Keratinocyte (primary cell): Measurements from ENCODE around the gene KCTD1. TPM values are rescaled to one million over a fixed set of nuclear protein-coding genes. Genes with fewer than 3 reads are reported as not detected.
A peak's percentile ranks its signal among the peaks of the same experiment; 100 is the strongest.

Experiments used
- DNase-seq: peaks from one replicate; pipeline ENCODE4 v3.0.0-alpha.2; 2011; ENCODE audit warnings: low read depth, missing footprints, low spot score
- FAIRE-seq: peaks from 2 replicates; lab custom pipeline; 2011; peaks lifted over from hg19 to GRCh38; lab: Jason Lieb, UNC
- H2AFZ ChIP-seq: 2 replicates; pipeline ENCODE4 v1.6.0; 2012; ENCODE audit warnings: low read length, control low read depth, inconsistent platforms; ENCODE audit not compliant: control insufficient read depth
- H3K27ac ChIP-seq: 2 replicates; pipeline ENCODE4 v1.5.1; 2011; ENCODE audit warnings: low read length; ENCODE audit not compliant: control insufficient read depth, insufficient read depth
- H3K27me3 ChIP-seq: 3 replicates; pipeline ENCODE4 v1.6.0; 2011; ENCODE audit warnings: low read length; ENCODE audit not compliant: control insufficient read depth, insufficient read depth; ENCODE audit errors: extremely low read depth
- H3K36me3 ChIP-seq, 2 experiments: 2 replicates in 1 of 2; 3 replicates in 1 of 2; pipeline ENCODE4 v1.5.1; 2011; ENCODE audit warnings: low read length in 2 of 2, mild to moderate bottlenecking in 1 of 2; ENCODE audit not compliant: control insufficient read depth in 2 of 2, insufficient read depth in 2 of 2; ENCODE audit errors: extremely low read depth in 1 of 2
- H3K4me1 ChIP-seq: 3 replicates; pipeline ENCODE4 v1.5.1; 2011; ENCODE audit warnings: low read length; ENCODE audit not compliant: control insufficient read depth, insufficient read depth; ENCODE audit errors: extremely low read depth
- H3K4me2 ChIP-seq: 3 replicates; pipeline ENCODE4 v1.6.0; 2011; ENCODE audit warnings: low read depth, low read length; ENCODE audit not compliant: control insufficient read depth, insufficient read depth; ENCODE audit errors: extremely low read depth
- H3K4me3 ChIP-seq, 3 experiments: fragments of 200-600 bp in 1 of 3; sonication (generic) in 1 of 3; 2 replicates in 2 of 3; 3 replicates in 1 of 3; pipeline ENCODE4 v1.5.1; 2011 to 2016; ENCODE audit warnings: low read length in 3 of 3, mild to moderate bottlenecking in 3 of 3, control low read depth in 2 of 3, inconsistent platforms in 1 of 3, low read depth in 1 of 3, mixed read lengths in 1 of 3, mixed run types in 1 of 3, moderate library complexity in 1 of 3; ENCODE audit not compliant: control insufficient read depth in 2 of 3, insufficient read depth in 2 of 3; ENCODE audit errors: extremely low read depth in 1 of 3
- H3K79me2 ChIP-seq: 2 replicates; pipeline ENCODE4 v1.6.0; 2012; ENCODE audit warnings: low read length; ENCODE audit not compliant: control insufficient read depth, insufficient read depth
- H3K9ac ChIP-seq: 3 replicates; pipeline ENCODE4 v1.6.0; 2011; ENCODE audit warnings: low read length; ENCODE audit not compliant: control insufficient read depth, insufficient read depth; ENCODE audit errors: extremely low read depth
- H3K9me1 ChIP-seq: 3 replicates; pipeline ENCODE4 v1.6.0; 2011; ENCODE audit warnings: low read length; ENCODE audit not compliant: control insufficient read depth, insufficient read depth; ENCODE audit errors: extremely low read depth
- H3K9me3 ChIP-seq: 2 replicates; pipeline ENCODE4 v1.5.1; 2012; ENCODE audit warnings: low read depth, low read length; ENCODE audit not compliant: control insufficient read depth
- H4K20me1 ChIP-seq: 3 replicates; pipeline ENCODE4 v1.6.0; 2011; ENCODE audit warnings: low read length; ENCODE audit not compliant: control insufficient read depth, insufficient read depth; ENCODE audit errors: extremely low read depth
- EZH2 ChIP-seq: IDR thresholded peaks from one replicate; pipeline ENCODE4 v1.6.1; 2012; ENCODE audit warnings: inconsistent platforms, mild to moderate bottlenecking, low read length, moderate library complexity
- dilution Hi-C: fragments of 300-500 bp; cut with MboI; formaldehyde crosslinking; loops from one replicate; pipeline ENCODE4 v1.7.0; 2020; ENCODE audit warnings: low sequenced_read_pairs; ENCODE audit not compliant: extremely low pct_ligation_motif_present
- polyA plus RNA-seq, 5 experiments: library from polyadenylated mRNA; depleted of rRNA in 3 of 5; stranded (reverse) in 3 of 5; stranded (forward) in 1 of 5; unstranded in 1 of 5; fragments of >200 nt; gene quantifications; 1 replicate in 1 of 5; 2 replicates in 3 of 5; 3 replicates in 1 of 5; pipeline versions ENCODE4 v1.2.1 to v1.2.3, GENCODE V29; 2011 to 2012; ENCODE audit warnings: missing spikeins in 2 of 5, low read depth in 1 of 5, low replicate concordance in 1 of 5
- TF ChIP-seq, protein P1 (sequence below), 3 experiments: IDR thresholded peaks in 1 of 3; conservative IDR thresholded peaks in 1 of 3; optimal IDR thresholded peaks in 1 of 3; 2 replicates in 2 of 3; 3 replicates in 1 of 3; pipeline versions ENCODE3 to v1.5.1; 2011; ENCODE audit warnings: low read length in 3 of 3, mild to moderate bottlenecking in 3 of 3, moderate library complexity in 2 of 3, control low read depth in 1 of 3, inconsistent platforms in 1 of 3; ENCODE audit not compliant: insufficient read depth in 2 of 3; ENCODE audit errors: extremely low read depth in 1 of 3

The KCTD1 gene
- polyA plus RNA-seq, 1 donor (not counting 4 experiments of a cell fraction or from before 2014, with no cell fraction given) = 32.1 TPM

DNA sequence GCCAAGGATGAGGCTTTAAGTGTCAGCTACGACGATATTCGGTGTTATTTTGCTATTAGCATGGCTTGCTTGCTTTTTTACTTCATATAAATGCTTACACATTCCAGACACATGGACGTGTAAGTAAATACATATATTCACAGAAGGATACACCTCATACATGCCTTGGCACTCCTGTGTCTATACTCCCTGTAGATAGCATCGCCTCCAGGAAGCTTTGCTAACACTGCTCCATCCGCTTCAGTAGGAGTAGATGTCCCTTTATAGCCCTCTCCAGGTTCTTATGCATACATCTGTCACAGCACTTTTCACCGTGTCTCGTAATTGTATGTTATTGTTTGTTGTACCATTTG is 27.5 kb upstream of the KCTD1 start:
- peak; percentile 87 for FAIRE-seq
- peaks cover 27% of the 10 kb centered on the region for H3K4me1 ChIP-seq
- H3K79me2 ChIP-seq = no peaks in the 10 kb centered on the region
- DNase-seq = peak; percentile 7
- peak overlapping the region; percentile 32 to 69 (median 65) for H3K4me3 ChIP-seq
- no peaks in the 10 kb centered on the region for H3K9me3 ChIP-seq
- peak overlapping the region; percentile 96 for H2AFZ ChIP-seq
- H4K20me1 ChIP-seq = no peaks in the 10 kb centered on the region
- no peaks in the 10 kb centered on the region for H3K27me3 ChIP-seq
- dilution Hi-C loops = no loop called here
- TF ChIP-seq EZH2 = no peak
- TF ChIP-seq, protein P1, sequence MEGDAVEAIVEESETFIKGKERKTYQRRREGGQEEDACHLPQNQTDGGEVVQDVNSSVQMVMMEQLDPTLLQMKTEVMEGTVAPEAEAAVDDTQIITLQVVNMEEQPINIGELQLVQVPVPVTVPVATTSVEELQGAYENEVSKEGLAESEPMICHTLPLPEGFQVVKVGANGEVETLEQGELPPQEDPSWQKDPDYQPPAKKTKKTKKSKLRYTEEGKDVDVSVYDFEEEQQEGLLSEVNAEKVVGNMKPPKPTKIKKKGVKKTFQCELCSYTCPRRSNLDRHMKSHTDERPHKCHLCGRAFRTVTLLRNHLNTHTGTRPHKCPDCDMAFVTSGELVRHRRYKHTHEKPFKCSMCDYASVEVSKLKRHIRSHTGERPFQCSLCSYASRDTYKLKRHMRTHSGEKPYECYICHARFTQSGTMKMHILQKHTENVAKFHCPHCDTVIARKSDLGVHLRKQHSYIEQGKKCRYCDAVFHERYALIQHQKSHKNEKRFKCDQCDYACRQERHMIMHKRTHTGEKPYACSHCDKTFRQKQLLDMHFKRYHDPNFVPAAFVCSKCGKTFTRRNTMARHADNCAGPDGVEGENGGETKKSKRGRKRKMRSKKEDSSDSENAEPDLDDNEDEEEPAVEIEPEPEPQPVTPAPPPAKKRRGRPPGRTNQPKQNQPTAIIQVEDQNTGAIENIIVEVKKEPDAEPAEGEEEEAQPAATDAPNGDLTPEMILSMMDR (optimal IDR thresholded peaks at IDR 0.05 in 1 of 3, IDR thresholded peaks at IDR 0.05 in 1 of 3, conservative IDR thresholded peaks at IDR 0.05 in 1 of 3; ENCODE audit: extremely low read depth in 1 of 3, insufficient read depth in 2 of 3, low read length in 3 of 3) = no peak
- H3K36me3 ChIP-seq = no peaks in the 10 kb centered on the region
- H3K9ac ChIP-seq = peak overlapping the region; percentile 69
- peak overlapping the region; percentile 81 for H3K27ac ChIP-seq
- H3K9me1 ChIP-seq = no peaks in the 10 kb centered on the region
- peak overlapping the region; percentile 97 for H3K4me2 ChIP-seq

DNA sequence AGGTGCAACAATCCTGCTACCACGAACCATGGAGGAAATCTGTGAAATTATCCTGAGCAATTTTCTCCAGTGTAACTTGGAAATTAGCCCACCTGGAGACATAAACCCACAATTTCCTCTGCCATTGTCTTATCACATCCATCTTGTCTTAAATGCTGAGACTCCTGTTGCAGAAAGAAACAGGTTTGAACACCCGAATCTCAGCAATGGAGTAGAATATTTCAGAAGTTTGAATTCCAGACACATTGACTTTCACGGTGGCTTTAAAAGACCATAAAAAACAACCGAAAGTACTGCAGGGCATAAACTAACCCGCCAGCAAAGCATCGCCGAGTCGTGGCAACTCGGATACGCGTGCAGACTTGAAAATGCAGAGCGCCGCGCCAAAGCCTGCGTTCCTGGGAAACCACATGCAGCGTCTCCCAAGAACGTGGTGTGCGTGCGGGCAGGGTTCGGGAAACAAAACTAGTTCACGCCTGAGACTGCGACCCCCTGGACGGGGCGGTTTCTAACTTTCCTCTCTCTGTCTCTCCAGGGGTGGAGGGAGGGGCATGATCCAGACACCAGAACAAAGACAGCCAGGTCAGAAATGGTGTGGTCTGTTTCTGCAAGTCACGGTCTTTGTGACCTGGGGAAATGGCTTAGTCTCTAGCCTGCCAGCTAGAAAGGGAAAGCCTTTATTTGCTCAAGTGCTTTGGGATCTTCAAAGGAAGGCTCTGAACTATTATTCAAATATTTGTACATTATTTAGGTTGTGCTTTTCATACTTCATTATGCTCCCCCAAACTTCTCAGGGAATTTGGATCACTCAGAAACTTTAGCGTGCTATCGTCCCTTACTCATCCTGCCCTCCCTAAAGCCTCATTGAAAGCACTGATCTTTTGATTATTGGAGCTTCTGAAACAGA is 26.9 kb upstream of the KCTD1 start:
- peak overlapping the region; percentile 81 for H3K27ac ChIP-seq
- H3K9ac ChIP-seq = peak overlapping the region; percentile 69

More for the DNA sequence above, 26.9 kb upstream of the KCTD1 start:
- FAIRE-seq = no peak
- Histone ChIP-seq H3K27me3 (no peaks in the 10 kb centered on the region), H3K36me3 (no peaks in the 10 kb centered on the region), H3K79me2 (no peaks in the 10 kb centered on the region), H2AFZ (peak overlapping the region; percentile 96), H3K4me2 (peak overlapping the region; percentile 97), H3K4me3 (peak overlapping the region; percentile 32 to 69 (median 65)), H3K9me3 (no peaks in the 10 kb centered on the region), H3K9me1 (no peaks in the 10 kb centered on the region), H4K20me1 (no peaks in the 10 kb centered on the region), H3K4me1 (peaks cover 23% of the 10 kb centered on the region)
- TF ChIP-seq EZH2 = no peak
- TF ChIP-seq, protein P1 (optimal IDR thresholded peaks at IDR 0.05 in 1 of 3, IDR thresholded peaks at IDR 0.05 in 1 of 3, conservative IDR thresholded peaks at IDR 0.05 in 1 of 3; ENCODE audit: extremely low read depth in 1 of 3, insufficient read depth in 2 of 3, low read length in 3 of 3) = no peak
- dilution Hi-C loops = no loop called here
- peak; percentile 5 for DNase-seq
